NCI-H446 (cell line): Measurements from ENCODE around the gene CERS5.
A peak's percentile ranks its signal among the peaks of the same experiment; 100 is the strongest.

ENCODE experiments used
- DNase-seq, 2 experiments: peaks; one replicate each; lab custom pipeline; 2025; lab: John Stamatoyannopoulos, UW

Gene CERS5, protein sequence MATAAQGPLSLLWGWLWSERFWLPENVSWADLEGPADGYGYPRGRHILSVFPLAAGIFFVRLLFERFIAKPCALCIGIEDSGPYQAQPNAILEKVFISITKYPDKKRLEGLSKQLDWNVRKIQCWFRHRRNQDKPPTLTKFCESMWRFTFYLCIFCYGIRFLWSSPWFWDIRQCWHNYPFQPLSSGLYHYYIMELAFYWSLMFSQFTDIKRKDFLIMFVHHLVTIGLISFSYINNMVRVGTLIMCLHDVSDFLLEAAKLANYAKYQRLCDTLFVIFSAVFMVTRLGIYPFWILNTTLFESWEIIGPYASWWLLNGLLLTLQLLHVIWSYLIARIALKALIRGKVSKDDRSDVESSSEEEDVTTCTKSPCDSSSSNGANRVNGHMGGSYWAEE

DNA sequence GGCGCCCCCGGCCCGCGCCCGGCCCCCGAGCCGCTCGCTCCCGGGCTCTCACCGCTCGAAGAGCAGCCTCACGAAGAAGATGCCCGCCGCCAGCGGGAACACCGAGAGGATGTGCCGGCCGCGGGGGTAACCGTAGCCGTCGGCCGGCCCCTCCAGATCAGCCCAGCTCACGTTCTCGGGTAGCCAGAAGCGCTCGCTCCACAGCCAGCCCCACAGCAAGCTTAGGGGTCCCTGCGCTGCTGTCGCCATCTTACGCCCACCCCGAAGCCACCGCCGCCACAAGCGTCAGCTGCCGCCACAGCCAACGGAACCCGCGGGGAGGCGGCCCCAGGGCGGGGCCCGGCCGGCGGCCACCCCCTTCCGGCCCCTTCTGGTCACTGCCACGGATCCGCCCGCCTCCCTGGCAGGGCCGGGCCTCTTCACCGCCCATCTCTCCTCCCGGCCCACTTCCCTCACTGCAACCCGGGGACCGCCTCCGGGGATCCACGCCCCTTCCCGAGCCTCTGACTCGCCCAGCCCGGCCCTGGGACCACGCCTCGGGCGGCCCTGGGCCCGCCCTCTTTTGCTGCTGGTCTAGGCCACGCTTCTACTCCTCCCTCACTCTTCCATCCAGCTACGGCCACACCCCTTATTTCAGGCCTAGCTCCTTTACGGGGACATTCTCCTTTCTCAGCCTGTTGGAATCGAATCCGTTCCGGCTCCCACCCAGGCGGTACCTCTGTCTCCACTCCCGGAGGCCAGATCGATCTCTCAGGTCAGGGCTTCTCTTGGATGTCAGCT, at the start of gene CERS5:
CERS5 (minus strand) TSS at position 321 of the 780 bp plus-strand sequence; CDS start at position 249, 72 bp downstream.
- DNase-seq: peak; percentile 94 to 97

DNA sequence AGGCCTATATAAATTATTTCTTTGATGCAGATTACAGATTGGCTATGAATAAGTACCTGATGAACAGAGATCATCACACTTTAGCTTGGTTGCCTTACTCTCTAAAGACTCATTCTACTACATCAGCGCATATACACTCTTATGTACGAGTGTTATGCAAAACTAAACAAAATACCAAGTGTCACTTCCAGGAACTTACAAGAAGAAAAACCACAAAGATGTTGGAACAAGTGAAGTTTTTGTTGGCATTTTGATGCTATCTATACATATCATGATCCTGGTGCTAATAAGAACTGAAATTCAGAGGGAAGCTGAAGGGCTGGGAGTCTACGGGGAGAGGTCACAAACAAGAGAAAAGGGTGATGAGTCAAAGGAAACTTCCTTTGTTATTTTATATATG, 47.9 kb upstream of the CERS5 start:
- DNase-seq: no peak

DNA sequence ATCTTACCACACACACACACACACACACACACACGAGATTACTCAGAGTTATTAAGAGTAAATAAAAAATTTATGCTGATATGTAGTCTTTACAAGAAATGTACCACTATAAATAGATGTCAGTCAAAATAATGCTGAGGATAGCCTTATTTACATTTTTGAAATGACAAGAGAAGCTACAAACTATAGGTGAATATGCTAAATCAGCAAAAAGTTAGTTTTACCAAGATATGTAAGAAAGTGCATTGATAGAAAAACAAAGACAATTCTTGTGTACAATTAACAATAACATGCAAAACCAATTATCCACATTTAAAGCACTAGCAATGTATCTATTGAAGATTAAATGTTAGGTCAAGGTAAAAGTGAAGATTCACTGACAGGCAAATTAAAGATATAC, 46.8 kb upstream of the CERS5 start:
- no peak for DNase-seq

DNA sequence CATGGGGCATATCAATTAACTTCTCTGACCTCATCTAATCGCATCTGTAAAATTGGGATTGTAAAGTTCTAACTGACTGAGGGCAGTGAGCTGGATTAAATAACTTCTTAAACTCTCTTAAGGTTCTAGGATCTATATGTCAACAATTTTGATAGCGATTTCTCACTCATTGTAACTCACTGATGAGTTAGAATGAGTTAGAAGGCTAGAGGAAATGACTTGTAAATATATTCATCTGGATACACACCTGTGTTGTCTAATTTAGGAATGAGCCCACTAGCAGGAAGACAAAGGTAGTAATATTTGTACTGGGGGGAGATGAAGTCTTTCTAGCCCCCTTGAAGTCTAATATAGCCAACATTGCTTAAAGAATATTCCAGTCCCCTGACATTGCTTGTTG, 46.3 kb upstream of the CERS5 start:
- no peak for DNase-seq

DNA sequence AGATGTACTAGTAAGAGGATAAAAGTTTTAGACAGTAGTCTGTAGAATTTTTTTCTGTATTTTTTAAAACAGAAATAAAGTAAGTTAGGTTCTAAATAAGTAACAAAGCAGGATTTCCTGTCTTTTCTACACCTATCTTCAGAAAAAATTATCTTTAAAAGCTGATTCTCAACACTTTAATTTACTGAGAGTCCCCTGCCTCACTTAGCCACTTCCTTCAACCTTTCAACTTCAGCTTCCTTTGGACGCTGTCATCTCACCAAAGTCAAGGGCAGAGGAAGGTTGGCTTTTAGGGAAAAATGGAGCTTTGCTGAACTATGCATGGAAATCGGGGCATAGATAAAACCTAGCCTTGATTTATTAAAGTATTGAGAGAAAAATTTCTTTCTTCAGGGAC, 44.9 kb upstream of the CERS5 start:
- no peak for DNase-seq

DNA sequence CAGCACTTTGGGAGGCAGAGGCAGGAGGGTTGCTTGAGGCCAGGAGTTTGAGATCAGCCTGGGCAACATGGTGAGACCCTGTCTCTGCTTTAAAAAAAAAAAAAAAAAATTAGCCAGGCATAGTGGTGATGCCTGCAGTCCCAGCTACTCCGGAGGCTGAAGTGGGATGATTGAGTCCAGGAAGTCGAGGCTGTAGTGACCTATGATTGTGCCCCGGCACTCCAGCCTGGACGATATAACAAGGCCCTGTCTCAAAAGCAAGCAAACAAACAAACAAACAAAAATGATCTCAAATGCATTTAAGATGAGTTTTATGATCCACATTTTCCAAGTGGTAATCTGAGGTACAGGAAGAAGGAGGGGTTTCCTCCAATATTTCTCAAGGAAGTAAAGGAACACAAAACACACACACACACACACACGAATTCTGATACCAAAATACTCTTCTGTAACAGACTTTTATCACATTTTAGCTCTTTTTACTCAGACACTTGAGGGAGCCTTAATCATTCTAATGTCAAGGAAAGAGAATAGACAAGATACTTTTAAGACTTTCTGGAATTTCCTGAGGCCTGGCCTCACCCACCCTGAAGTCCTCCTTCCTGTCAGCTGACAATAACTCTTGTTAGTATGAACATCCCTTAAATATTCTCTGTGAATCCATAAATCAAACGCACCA, 44.4 kb upstream of the CERS5 start:
- no peak for DNase-seq

DNA sequence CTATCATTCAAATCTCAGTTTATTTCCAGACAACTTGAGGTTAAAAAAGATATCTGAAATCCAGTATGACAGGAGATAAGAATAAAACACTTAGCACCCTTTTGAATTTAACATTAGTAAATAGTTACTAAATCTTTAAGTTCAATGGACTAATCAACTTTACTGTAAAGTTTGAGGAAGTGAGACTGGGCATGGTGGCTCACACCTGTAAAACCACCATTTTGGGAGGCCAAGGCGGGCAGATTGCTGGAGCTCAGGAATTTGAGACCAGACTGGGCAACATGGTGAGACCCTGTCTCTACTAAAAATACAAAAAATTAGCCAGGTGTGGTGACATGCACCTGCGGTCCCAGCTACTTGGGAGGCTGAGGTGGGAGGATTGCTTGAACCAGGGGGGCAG, 40.3 kb upstream of the CERS5 start:
- no peak for DNase-seq

DNA sequence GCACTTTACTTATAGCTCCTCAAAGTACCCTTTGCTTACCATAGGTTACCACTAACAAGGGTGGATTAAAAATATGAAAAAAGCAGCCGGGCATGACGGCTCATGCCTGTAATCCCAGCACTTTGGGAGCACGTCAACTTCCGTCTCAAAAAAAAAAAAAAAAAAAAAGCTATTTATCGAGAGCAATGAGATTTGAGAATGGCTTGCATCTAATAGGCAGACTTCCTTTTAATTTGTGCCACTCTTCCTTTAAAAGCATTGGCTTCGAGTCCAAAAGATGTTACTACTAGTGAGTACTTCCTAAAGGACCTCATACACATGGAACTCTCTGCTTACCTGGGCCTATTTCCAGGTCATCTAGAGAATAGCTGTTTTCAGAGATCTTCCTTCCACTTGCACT, 38.5 kb upstream of the CERS5 start:
- no peak for DNase-seq

DNA sequence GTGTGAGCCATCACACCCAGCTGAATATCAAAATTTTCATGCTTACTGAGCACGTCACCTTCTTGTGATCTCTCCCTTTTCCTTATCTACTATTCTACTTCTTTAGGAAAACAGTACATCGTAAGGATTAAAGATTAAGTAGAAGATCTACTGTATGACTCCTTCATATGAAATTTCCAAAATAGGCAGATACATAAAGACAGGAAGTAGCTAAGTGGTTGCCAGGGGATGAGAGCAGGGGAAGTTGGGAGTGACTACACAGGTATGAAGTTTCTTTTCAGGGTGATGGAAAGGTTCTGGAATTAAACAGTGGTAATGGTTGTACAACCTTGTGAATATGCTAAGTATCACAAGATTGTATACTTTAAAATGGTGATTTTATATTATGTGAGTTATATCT, 36.5 kb upstream of the CERS5 start:
- no peak for DNase-seq

DNA sequence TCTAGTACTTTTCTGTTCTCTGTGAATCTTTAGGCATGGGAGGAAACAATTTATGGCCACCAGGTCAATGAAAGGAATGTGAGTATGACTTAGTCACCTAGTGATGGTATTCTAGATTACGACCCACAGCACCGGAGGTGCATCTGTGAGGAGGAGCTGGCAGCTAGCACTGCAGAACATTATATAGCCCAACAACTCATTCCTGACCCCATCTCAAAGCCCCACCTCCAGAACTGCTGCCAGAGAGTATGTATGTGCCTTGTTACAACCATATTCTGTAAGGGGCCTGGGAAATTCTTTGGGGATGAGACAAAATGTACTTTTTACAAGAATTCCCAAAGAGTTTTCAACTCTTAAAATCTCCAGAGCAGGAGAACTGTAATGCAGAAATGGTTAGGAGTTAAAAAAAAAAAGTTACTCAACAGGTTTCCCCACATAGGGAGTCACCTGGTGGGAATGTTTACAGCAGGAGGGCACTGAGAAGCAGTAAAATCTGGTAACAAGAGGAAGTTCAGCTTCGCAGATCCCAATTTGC, 34.9 kb upstream of the CERS5 start:
- DNase-seq: no peak

DNA sequence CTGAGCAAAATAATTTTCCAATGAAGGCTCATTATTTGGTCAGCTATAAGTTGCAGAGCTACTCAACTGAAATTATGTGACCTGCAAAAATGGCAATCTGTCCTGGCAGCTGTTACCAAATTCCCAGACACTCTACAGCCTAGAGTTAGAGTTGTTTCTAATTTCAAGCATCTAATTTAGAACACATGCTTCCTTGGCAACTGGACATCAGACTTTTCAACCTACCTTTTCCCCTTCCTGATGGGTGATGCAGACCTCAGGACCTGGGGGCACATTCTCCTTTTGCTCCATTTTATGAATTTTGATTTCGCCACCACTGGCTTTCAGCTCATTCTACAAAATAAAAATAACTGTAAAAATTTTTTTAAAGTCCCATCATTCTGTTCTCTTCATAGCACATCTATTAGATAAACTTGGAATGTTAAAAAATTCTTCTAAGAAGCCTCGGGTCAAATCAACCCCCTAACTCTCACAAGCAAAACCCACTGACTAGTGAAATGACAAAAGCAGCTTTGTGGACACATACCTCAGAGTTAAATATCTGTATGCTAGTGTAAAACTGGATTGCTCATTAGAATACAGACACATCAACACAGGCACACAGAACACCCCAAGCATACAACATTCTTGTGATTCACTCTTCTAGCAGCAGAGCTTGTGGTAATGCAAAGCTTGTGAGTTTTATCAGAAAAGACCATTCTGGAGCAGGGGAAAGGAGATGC, 33.5 kb upstream of the CERS5 start:
- no peak for DNase-seq

DNA sequence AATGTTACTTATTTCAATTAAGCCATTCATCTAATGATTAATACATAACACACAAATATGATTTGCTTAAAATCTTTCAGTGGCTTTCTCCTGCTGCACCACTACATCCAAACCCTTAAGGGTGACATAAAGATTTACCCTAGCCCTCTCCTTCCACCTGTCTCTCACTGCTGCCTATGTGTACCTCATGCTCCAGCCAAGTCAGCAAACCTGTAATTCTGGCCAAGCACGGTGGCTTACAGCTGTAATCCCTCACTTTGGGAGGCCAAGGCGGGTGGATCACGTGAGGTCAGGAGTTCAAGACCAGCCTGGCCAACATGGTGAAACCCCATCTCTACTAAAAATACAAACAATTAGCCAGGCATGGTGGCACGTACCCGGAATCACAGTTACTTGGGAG, 31.7 kb upstream of the CERS5 start:
- no peak for DNase-seq

DNA sequence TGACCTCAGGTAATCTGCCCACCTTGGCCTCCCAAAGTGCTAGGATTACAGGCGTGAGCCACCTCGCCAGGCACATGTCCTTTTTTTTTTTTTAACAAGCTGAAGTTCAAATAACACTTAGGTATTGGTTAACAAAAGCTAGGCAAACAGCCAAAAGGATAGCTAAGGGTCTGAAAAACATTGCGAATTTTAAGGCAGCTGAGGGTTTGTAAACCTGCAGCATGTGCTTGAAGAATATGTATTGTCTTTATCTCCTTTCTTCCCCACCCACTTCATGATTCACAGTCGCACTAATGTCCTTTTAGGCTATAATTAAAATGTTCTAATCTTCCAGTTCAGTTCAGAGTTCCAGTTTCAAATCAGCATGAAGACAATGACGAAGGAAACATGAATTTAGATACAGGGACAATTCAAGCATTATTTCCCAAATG, 30.1 kb upstream of the CERS5 start:
- DNase-seq: no peak

DNA sequence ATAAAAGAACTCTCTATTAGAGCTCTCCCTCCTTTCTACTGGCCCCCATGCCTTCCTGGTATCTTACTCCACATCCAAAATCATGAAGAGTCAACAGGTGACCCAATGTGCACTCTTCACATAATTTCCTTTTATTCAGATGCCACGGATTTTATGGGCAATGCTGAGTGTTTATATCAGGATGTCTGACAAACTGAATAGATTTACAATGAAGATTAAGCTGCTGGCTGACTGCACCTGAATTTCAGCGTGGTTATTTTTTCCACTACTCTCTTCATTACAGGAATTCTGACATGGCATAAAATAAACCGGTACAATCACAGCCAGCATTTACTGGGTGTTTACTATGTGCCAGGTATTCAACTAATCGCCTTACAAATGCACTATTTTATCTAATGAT, 29.4 kb upstream of the CERS5 start:
- DNase-seq: no peak

DNA sequence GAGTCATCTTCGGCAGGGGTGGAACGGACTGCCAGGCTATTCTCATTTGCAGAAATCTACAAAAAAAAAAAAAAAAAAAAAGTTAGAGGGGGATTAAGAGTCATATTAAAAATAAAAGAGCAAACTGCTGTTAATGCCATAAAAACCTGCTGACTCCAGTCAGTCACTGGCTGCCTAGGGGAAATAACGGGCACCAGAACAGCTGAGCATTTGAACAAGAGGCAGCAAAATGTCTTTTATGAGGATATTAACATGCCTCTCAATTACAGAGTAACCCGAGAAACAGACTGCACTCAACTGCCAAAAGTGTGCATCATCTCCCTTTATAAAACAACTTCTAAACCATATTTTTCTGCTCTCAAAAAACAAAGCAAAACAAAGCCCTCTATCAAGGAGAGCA, 28.7 kb upstream of the CERS5 start:
- DNase-seq: no peak

DNA sequence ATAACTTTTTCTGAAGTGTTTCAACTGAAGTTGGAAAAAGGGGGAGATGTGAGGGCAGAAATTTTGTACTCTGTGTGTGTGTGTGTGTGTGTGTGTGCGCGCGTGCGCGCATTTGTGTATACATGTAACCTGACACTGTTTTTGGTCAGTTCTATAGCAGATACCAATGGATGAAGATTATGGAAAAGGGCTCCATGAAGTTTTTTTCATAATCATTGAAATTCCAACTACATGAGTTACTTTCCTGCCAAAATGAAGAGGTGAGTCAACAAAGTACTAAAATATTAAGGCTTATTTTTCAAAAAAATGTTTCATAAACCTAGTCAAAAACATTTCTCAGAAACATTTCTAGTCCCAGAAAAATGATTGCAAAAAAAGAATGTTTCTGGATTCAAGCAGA, 25.7 kb upstream of the CERS5 start:
- DNase-seq: no peak

DNA sequence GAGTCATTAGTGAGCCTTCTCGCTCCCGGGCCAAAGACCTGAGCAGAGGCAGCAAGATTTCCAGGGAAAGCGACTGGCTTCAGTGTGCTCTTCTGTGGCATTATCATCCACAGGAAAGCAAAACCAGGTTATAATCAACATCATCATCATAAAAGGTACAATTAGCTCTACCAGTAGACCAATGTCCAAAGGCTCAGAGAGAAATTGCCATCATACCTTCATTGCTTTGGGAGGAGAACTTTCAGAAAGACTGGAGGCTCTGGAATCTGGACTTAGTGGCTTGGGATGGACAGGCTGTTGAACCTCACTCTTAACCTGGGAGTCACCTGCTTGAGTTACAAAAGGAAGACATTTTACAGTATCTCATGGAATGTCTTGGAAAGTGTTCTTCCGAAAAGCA, 25.1 kb upstream of the CERS5 start:
- DNase-seq: no peak

DNA sequence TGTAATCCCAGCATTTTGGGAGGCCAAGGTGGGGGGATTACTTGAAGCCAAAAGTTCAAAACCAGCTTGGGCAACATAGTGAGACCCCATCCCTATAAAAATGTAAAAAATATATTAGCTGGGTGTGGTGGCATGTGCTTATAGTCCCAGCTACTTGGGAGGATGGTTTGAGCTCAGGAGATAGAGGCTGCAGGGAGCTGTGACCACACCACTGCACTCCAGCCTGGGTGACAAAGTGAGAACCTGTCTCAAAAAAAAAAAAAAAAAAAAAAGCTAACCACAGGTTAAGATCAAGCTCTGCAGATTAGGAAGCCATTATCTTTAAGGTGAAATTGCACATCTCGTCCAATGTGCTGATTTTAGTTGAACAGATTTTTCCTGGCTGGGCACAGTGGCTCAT, 23.7 kb upstream of the CERS5 start:
- no peak for DNase-seq

DNA sequence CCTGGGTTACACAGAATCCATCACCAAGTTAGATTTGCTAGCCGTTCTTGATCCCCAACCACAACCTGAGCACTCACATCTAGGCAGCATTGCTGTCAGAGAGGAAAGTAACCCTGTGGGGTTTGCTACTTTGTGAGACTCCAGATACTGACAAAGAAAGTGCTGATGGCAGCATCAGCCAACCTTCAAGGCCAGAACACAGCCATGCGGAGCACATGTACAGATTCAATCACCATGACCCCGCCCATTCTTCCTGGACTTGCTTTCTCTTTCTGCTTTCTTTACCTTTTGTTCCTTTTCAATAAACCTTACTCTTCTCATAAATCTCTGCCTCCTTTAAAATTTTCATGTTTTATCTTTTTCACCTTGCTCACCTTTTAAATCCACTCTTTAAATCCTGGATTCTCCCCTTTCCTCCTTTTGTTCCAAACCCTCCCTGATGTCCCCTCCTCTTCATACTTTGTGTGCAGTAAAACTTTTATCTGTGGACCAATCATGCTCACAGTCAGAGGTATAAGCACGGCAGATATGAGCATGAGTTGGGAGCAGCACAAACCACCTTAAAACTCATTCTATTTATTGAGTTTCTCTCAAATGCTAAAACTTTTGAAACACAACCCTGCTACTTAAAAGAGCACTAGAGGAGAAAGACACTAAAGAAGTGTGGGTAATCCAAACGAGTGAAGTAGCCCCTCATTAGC, 21.9 kb upstream of the CERS5 start:
- DNase-seq: no peak

DNA sequence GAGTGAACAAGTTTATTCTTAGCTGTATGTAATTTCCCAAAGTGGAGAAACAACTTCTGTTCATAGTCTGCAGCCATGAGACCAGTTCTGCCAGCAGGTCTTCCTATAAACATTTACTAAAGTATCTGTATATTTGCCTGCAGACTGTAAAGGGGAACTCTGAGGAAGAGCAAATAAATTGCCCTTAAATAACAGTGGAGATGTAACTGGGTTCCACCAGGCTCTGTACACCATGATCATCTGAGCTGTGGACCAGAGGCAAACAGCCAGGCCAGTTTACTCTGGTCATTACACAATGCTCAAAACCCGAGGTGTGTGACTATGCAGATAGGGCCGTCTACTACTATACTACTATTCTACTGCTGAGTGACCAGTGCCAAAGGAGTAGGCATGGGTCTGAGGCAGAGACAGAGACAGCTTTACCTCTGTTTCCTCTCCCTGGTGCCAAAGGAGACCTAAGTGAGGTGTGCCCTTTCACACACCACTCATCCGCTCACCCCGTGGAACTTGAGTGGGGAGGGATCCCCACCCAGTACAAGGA, 21.1 kb upstream of the CERS5 start:
- DNase-seq: no peak
